GM12878 (cell line): ENCODE data around the gene MRRF. TPM values are rescaled to one million over a fixed set of nuclear protein-coding genes. Genes with fewer than 3 reads are reported as not detected.

ENCODE experiments used
- ATAC-seq: fragments of 200-7000 bp; cut with Tn5 transposase; 3 replicates; pipeline ENCODE4 v1.9.1; 2020; ENCODE audit warnings: mild to moderate bottlenecking, moderate library complexity
- BruUV-seq: library from RNA; stranded (reverse); fragments of 400-500 nt; replicated peaks from 2 replicates; lab custom pipeline; 2021; lab: Mats Ljungman, UMichigan
- CTCF ChIA-PET: fragments of 300-600 bp; sonication (Branson Sonifier 250); formaldehyde crosslinking; extraction: SDS; loops from one replicate; lab custom pipeline; 2021; ENCODE audit warnings: inconsistent platforms; lab: Yijun Ruan, JAX
- POLR2A ChIA-PET: fragments of 350-600 bp; formaldehyde crosslinking; extraction: SDS; loops from one replicate; lab custom pipeline; 2021; ENCODE audit warnings: inconsistent platforms; lab: Charles Lee
- RAD21 ChIA-PET: fragments of 300-600 bp; sonication (Branson Sonifier 250); formaldehyde crosslinking; loops from one replicate; lab custom pipeline; 2023; ENCODE audit warnings: antibody characterized with exemption; ENCODE audit not compliant: unreplicated experiment; lab: Charles Lee
- SMC1A ChIA-PET: fragments of 300-600 bp; sonication (Branson Sonifier 250); formaldehyde crosslinking; loops from one replicate; lab custom pipeline; 2023; ENCODE audit not compliant: unreplicated experiment, uncharacterized antibody; lab: Charles Lee
- DNase-seq: peaks from one replicate; pipeline ENCODE4 v3.0.0-alpha.2; 2011; ENCODE audit warnings: low read depth, low spot score
- FAIRE-seq: peaks from 3 replicates; lab custom pipeline; 2011; peaks lifted over from hg19 to GRCh38; lab: Jason Lieb, UNC
- H2AFZ ChIP-seq: 2 replicates; pipeline ENCODE4 v1.6.0; 2011; ENCODE audit warnings: low read depth, low read length, control low read depth; ENCODE audit not compliant: control insufficient read depth
- H3K27ac ChIP-seq: 2 replicates; pipeline ENCODE4 v1.5.1; 2011; ENCODE audit warnings: control low read depth; ENCODE audit not compliant: control insufficient read depth, insufficient read depth
- H3K27me3 ChIP-seq, 2 experiments: replicated peaks in 1 of 2; 2 replicates each; pipeline versions ENCODE4 v1.6.0 to v1.6.1; 2011; ENCODE audit warnings: low read length in 1 of 2; ENCODE audit not compliant: control insufficient read depth in 2 of 2, insufficient read depth in 2 of 2
- H3K36me3 ChIP-seq, 2 experiments: 2 replicates each; pipeline ENCODE4 v1.5.1; 2011; ENCODE audit warnings: low read length in 1 of 2; ENCODE audit not compliant: control insufficient read depth in 2 of 2, insufficient read depth in 2 of 2
- H3K4me1 ChIP-seq: 2 replicates; pipeline ENCODE4 v1.6.1; 2011; ENCODE audit warnings: mild to moderate bottlenecking, low read length, moderate library complexity, mixed read lengths; ENCODE audit not compliant: control insufficient read depth, insufficient read depth
- H3K4me2 ChIP-seq: 2 replicates; pipeline ENCODE4 v1.6.0; 2011; ENCODE audit warnings: control low read depth; ENCODE audit not compliant: control insufficient read depth, insufficient read depth
- H3K4me3 ChIP-seq: fragments of 200-600 bp; sonication (generic); 2 replicates; pipeline ENCODE4 v1.5.1; 2016
- H3K79me2 ChIP-seq: 2 replicates; pipeline ENCODE4 v1.6.0; 2011; ENCODE audit warnings: low read length; ENCODE audit not compliant: control insufficient read depth, insufficient read depth
- H3K9ac ChIP-seq: 2 replicates; pipeline ENCODE4 v1.8.0; 2011; ENCODE audit warnings: low read length, control low read depth, mixed read lengths; ENCODE audit not compliant: control insufficient read depth, insufficient read depth
- H3K9me3 ChIP-seq: replicated peaks from 3 replicates; pipeline ENCODE4 v1.5.1; 2011; ENCODE audit warnings: mild to moderate bottlenecking, low read length; ENCODE audit not compliant: control insufficient read depth, insufficient read depth
- H4K20me1 ChIP-seq: 2 replicates; pipeline ENCODE4 v1.6.0; 2011; ENCODE audit not compliant: control insufficient read depth, insufficient read depth
- CUX1 ChIP-seq: IDR thresholded peaks from 2 replicates; pipeline ENCODE4 v1.6.1; 2012; ENCODE audit warnings: improper control_type of control experiment, low read depth, low read length; ENCODE audit not compliant: insufficient replicate concordance
- KDM1A ChIP-seq: fragments of 200-600 bp; sonication (generic); IDR thresholded peaks from 2 replicates; pipeline ENCODE4 v1.6.1; 2016; ENCODE audit warnings: borderline replicate concordance
- KLF5 ChIP-seq: fragments of 450-650 bp; IDR thresholded peaks from 2 replicates; pipeline ENCODE4 v1.6.1; 2014; ENCODE audit warnings: mild to moderate bottlenecking; ENCODE audit not compliant: partially characterized antibody
- PAX5 ChIP-seq: IDR thresholded peaks from 2 replicates; pipeline ENCODE4 v1.6.1; 2011; ENCODE audit warnings: low read depth, low read length, borderline replicate concordance
- POLR2A ChIP-seq: IDR thresholded peaks from 2 replicates; pipeline ENCODE4 v1.6.1; 2011; ENCODE audit warnings: low read depth, mild to moderate bottlenecking, low read length
- POLR2AphosphoS5 ChIP-seq: IDR thresholded peaks from 2 replicates; pipeline ENCODE4 v1.6.1; 2011; ENCODE audit warnings: mild to moderate bottlenecking, low read length, inconsistent platforms
- YY1 ChIP-seq: IDR thresholded peaks from 2 replicates; pipeline ENCODE4 v1.6.1; 2011; ENCODE audit warnings: low read depth, mild to moderate bottlenecking, low read length
- ZBTB4 ChIP-seq: fragments of 450-650 bp; formaldehyde crosslinking; IDR thresholded peaks from 2 replicates; pipeline ENCODE4 v1.4.0; 2022; ENCODE audit warnings: mild to moderate bottlenecking, moderate library complexity
- WGBS: methylation state at CpG from one replicate; pipeline ENCODE4 v1.1.6; 2016; ENCODE audit warnings: low lambda C conversion rate; ENCODE audit not compliant: insufficient replicate concordance, insufficient coverage; ENCODE audit errors: missing lambda C conversion rate; 5-methylcytosine and 5-hydroxymethylcytosine counted together
- in situ Hi-C: fragments of 300-500 bp; cut with MboI; formaldehyde crosslinking; loops from 9 replicates; pipeline ENCODE4 v1.14.3; 2018; ENCODE audit warnings: mixed read lengths
- intact Hi-C: fragments of 100-400 bp; cut with micrococcal nuclease; formaldehyde crosslinking; loops from one replicate; pipeline ENCODE4 v1.14.2; 2022; ENCODE audit not compliant: unreplicated experiment
- polyA plus RNA-seq, 11 experiments: library from polyadenylated mRNA; depleted of rRNA in 4 of 11; unstranded in 6 of 11; stranded (reverse) in 5 of 11; fragments of >200 nt; fragmentation: Nextera tagmentation in 4 of 11; fragmentation: Illumina TruSeq in 1 of 11; extraction: Ambion mirVana in 4 of 11; extraction: Trizol in 1 of 11; gene quantifications; 1 replicate in 1 of 11; 2 replicates in 10 of 11; pipeline versions ENCODE4 v1.2.1 to v1.2.3, GENCODE V29; 2011 to 2016; ENCODE audit warnings: inconsistent platforms in 2 of 11, missing spikeins in 2 of 11, low read depth in 1 of 11
- total RNA-seq, 4 experiments: library from RNA; depleted of rRNA in 3 of 4; stranded (reverse); fragments of >200 nt in 3 of 4; fragmentation: Illumina TruSeq in 1 of 4; extraction: Trizol in 1 of 4; gene quantifications; 2 replicates each; pipeline versions ENCODE4 v1.2.1 to v1.2.3, GENCODE V29; 2013 to 2021

Gene MRRF
- total and polyA plus RNA-seq, 10 of the 15 experiments (the other 5 are each of a cell fraction or from before 2014, with no cell fraction given) = 64.8 to 112 (median 76.4) TPM

DNA sequence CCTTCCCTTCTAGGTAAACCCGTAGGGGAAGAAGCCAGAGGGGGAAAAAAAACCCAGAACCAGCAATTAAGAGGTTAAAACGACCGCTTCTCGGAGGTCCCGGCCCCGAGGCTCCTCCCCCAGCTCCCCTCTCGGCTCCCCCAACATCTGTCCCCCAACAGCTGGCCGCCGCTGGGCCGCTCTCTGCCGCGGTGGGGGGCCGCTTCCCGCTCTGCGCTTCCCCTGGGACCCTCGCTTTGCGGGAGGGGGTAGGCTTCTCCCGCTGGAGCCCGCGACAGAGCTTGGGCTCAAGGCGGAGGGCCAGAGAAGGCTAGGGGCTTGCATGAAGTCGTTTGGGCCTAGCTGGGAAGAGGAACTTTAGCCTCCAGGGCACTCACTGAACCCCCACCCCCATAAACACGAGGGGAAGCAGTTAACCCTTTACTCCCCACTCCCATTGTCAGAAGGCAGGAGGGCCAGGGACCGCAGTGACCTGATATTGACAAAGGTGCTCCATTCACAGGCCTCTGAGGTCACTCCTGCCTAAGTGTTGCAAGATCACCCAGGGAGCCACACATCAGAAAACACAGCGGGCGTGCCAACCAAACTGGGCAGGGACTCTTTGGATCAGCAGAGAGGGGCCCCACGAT is 43.4 kb upstream of the MRRF start (continued):
- TF ChIP-seq ZBTB4 (CRISPR knock-in tag) = no peak
- no peak for TF ChIP-seq KDM1A
- TF ChIP-seq YY1 = no peak
- no peak for TF ChIP-seq KLF5
- TF ChIP-seq POLR2AphosphoS5 = no peak
- no peak for TF ChIP-seq POLR2A
- TF ChIP-seq, all 136 proteins: peak for 0

DNA sequence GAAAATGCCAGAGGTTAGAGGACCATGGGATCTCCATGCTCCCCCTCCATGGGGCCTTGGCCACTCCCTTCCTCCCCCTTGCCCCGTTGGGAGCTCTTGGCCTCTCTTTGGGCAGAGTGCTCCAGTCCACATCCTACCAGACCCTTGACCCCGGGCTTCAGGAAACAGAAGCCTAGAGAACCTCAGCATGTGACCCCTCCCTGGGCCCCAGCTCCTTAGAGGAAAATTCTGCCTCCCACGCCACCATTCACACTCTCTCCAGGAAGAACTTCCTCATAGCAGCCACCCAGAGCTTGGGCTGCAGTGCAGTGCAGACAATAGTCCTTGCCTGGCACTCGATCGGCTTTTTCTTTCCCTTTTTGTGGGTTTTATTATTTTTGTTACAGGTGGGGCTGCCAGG is 41.9 kb upstream of the MRRF start:
- H2AFZ ChIP-seq = no peak overlapping the region
- CTCF ChIA-PET = interaction anchor here (0.6 kb wide), 1 partner anchor 641 kb away, joined by 3 read pairs; no protein-coding TSS in a partner anchor
- no peaks in the 10 kb centered on the region; the same call in 2 of the 3 replicates for H3K9me3 ChIP-seq
- peaks cover 18 to 25% of the 10 kb centered on the region in 2 experiments for H3K27me3 ChIP-seq
- DNase-seq (no peak), FAIRE-seq (no peak), ATAC-seq (no peak)
- no peak overlapping the region for H3K4me3 ChIP-seq
- BruUV-seq = no TSS peak
- SMC1A ChIA-PET = no interaction called here
- H3K4me2 ChIP-seq = no peak overlapping the region
- 10% methylated on average over 5 of the region's 5 CpGs for WGBS
- RAD21 ChIA-PET = no interaction called here
- H3K79me2 ChIP-seq = no peaks in the 10 kb centered on the region
- no peaks in the 10 kb centered on the region for H3K36me3 ChIP-seq
- no peaks in the 10 kb centered on the region for H3K4me1 ChIP-seq
- intact Hi-C loops (no loop called here), in situ Hi-C loops (no loop called here)
- H3K9ac ChIP-seq = no peak overlapping the region
- 0 out of 2 replicates have a peak, but pooled peaks cover 3% of the 10 kb centered on the region for H4K20me1 ChIP-seq
- POLR2A ChIA-PET = no interaction called here
- TF ChIP-seq CUX1 = no peak
- no peak for TF ChIP-seq PAX5
- no peak overlapping the region for H3K27ac ChIP-seq
